ENCODE measurements around the gene CBLC.

Gene CBLC

GRCh38 chr19:44816301-44816700 is 38.6 kb downstream of the CBLC start:
- H3K27me3 ChIP-seq (ENCODE audit: insufficient read depth, insufficient read length), result peaks cover 19% of the 10 kb centered on the region
- peaks cover 35% of the 10 kb centered on the region for H3K36me3 ChIP-seq (ENCODE audit: insufficient read depth, insufficient read length, low read length)

GRCh38 chr19:44817725-44818465 is 40.2 kb downstream of the CBLC start:
- Histone ChIP-seq H3K9ac (ENCODE audit: insufficient read length, low read depth) (no peak overlapping the region), H3K36me3 (ENCODE audit: insufficient read depth, insufficient read length, low read length) (peaks cover 34% of the 10 kb centered on the region), H3K9me3 (ENCODE audit: insufficient read depth, low read length) (no peaks in the 10 kb centered on the region), H3K4me3 (ENCODE audit: insufficient read length, low read depth) (no peak overlapping the region), H3K4me1 (ENCODE audit: insufficient read depth, insufficient read length) (no peaks in the 10 kb centered on the region), H3K27me3 (ENCODE audit: insufficient read depth, insufficient read length) (peaks cover 17% of the 10 kb centered on the region)
- DNase-seq (ENCODE audit: low read depth, low spot score), result no peak
- no peak for TF ChIP-seq SUZ12 (IDR thresholded peaks at IDR 0.05; ENCODE audit: extremely low read depth, insufficient read depth, insufficient read length)
- no peak for TF ChIP-seq YY1 (IDR thresholded peaks at IDR 0.05; ENCODE audit: insufficient read depth, insufficient read length)
- TF ChIP-seq ZNF274 (IDR thresholded peaks at IDR 0.05; ENCODE audit: low read depth, low read length), result no peak

More at GRCh38 chr19:44816301-44816700, 38.6 kb downstream of the CBLC start:
- no peak for TF ChIP-seq YY1 (IDR thresholded peaks at IDR 0.05; ENCODE audit: insufficient read depth, insufficient read length)
- TF ChIP-seq ZNF274 (IDR thresholded peaks at IDR 0.05; ENCODE audit: low read depth, low read length), result no peak
- no peak for TF ChIP-seq SUZ12 (IDR thresholded peaks at IDR 0.05; ENCODE audit: extremely low read depth, insufficient read depth, insufficient read length)
- no peaks in the 10 kb centered on the region for H3K9me3 ChIP-seq (ENCODE audit: insufficient read depth, low read length)
- H3K4me3 ChIP-seq (ENCODE audit: insufficient read length, low read depth), result no peak overlapping the region
- H3K9ac ChIP-seq (ENCODE audit: insufficient read length, low read depth), result no peak overlapping the region
- no peak for DNase-seq (ENCODE audit: low read depth, low spot score)
- H3K4me1 ChIP-seq (ENCODE audit: insufficient read depth, insufficient read length), result peaks cover 4% of the 10 kb centered on the region

- H3K36me3 ChIP-seq (ENCODE audit: insufficient read depth, insufficient read length, low read length), result peaks cover 29% of the 10 kb centered on the region
- no peak overlapping the region for H3K9ac ChIP-seq (ENCODE audit: insufficient read length, low read depth)
- peaks cover 17% of the 10 kb centered on the region for H3K27me3 ChIP-seq (ENCODE audit: insufficient read depth, insufficient read length)
- no peaks in the 10 kb centered on the region for H3K9me3 ChIP-seq (ENCODE audit: insufficient read depth, low read length)
- no peak overlapping the region for H3K4me3 ChIP-seq (ENCODE audit: insufficient read length, low read depth)
- no peak for TF ChIP-seq ZNF274 (IDR thresholded peaks at IDR 0.05; ENCODE audit: low read depth, low read length)
- DNase-seq (ENCODE audit: low read depth, low spot score), result no peak
- H3K4me1 ChIP-seq (ENCODE audit: insufficient read depth, insufficient read length), result no peaks in the 10 kb centered on the region
Observed at GRCh38 chr19:44818466-44819031, 40.9 kb downstream of the CBLC start.

- peaks cover 15% of the 10 kb centered on the region for H3K27me3 ChIP-seq (ENCODE audit: insufficient read depth, insufficient read length)
- H3K9me3 ChIP-seq (ENCODE audit: insufficient read depth, low read length), result no peaks in the 10 kb centered on the region
- no peaks in the 10 kb centered on the region for H3K4me1 ChIP-seq (ENCODE audit: insufficient read depth, insufficient read length)
- no peak overlapping the region for H3K4me3 ChIP-seq (ENCODE audit: insufficient read length, low read depth)
- H3K9ac ChIP-seq (ENCODE audit: insufficient read length, low read depth), result no peak overlapping the region
- no peak for DNase-seq (ENCODE audit: low read depth, low spot score)
- no peak for TF ChIP-seq SUZ12 (IDR thresholded peaks at IDR 0.05; ENCODE audit: extremely low read depth, insufficient read depth, insufficient read length)
- TF ChIP-seq ZNF274 (IDR thresholded peaks at IDR 0.05; ENCODE audit: low read depth, low read length), result no peak
- TF ChIP-seq YY1 (IDR thresholded peaks at IDR 0.05; ENCODE audit: insufficient read depth, insufficient read length), result no peak
- H3K36me3 ChIP-seq (ENCODE audit: insufficient read depth, insufficient read length, low read length), result peaks cover 22% of the 10 kb centered on the region
Observed at GRCh38 chr19:44819246-44819832, 41.6 kb downstream of the CBLC start.

- peaks cover 12% of the 10 kb centered on the region for H3K27me3 ChIP-seq (ENCODE audit: insufficient read depth, insufficient read length)
Observed at GRCh38 chr19:44820648-44821609, 43.2 kb downstream of the CBLC start.

GRCh38 chr19:44822177-44822576 is 44.5 kb downstream of the CBLC start:
- TF ChIP-seq ZNF274 (IDR thresholded peaks at IDR 0.05; ENCODE audit: low read depth, low read length), result no peak
- TF ChIP-seq SUZ12 (IDR thresholded peaks at IDR 0.05; ENCODE audit: extremely low read depth, insufficient read depth, insufficient read length), result no peak
- TF ChIP-seq YY1 (IDR thresholded peaks at IDR 0.05; ENCODE audit: insufficient read depth, insufficient read length), result no peak
- Histone ChIP-seq H3K9ac (ENCODE audit: insufficient read length, low read depth) (no peak overlapping the region), H3K9me3 (ENCODE audit: insufficient read depth, low read length) (no peaks in the 10 kb centered on the region), H3K4me3 (ENCODE audit: insufficient read length, low read depth) (no peak overlapping the region), H3K4me1 (ENCODE audit: insufficient read depth, insufficient read length) (no peaks in the 10 kb centered on the region), H3K36me3 (ENCODE audit: insufficient read depth, insufficient read length, low read length) (peaks cover 12% of the 10 kb centered on the region), H3K27me3 (ENCODE audit: insufficient read depth, insufficient read length) (peaks cover 22% of the 10 kb centered on the region)
- DNase-seq (ENCODE audit: low read depth, low spot score), result no peak

More at GRCh38 chr19:44820648-44821609, 43.2 kb downstream of the CBLC start:
- TF ChIP-seq ZNF274 (IDR thresholded peaks at IDR 0.05; ENCODE audit: low read depth, low read length), result no peak
- no peak for TF ChIP-seq YY1 (IDR thresholded peaks at IDR 0.05; ENCODE audit: insufficient read depth, insufficient read length)
- TF ChIP-seq SUZ12 (IDR thresholded peaks at IDR 0.05; ENCODE audit: extremely low read depth, insufficient read depth, insufficient read length), result no peak
- Histone ChIP-seq H3K4me3 (ENCODE audit: insufficient read length, low read depth) (no peak overlapping the region), H3K9me3 (ENCODE audit: insufficient read depth, low read length) (no peaks in the 10 kb centered on the region), H3K4me1 (ENCODE audit: insufficient read depth, insufficient read length) (no peaks in the 10 kb centered on the region), H3K36me3 (ENCODE audit: insufficient read depth, insufficient read length, low read length) (peaks cover 12% of the 10 kb centered on the region), H3K9ac (ENCODE audit: insufficient read length, low read depth) (no peak overlapping the region)
- no peak for DNase-seq (ENCODE audit: low read depth, low spot score)

Measured in NT2/D1 (cell line).